HFF-Myc (cell line): ENCODE measurements around the gene SNED1.
"Not testable (repeated sequence)": the region's sequence is repeated elsewhere in the genome, so short reads cannot be mapped to it uniquely, and the experiment has no call there.

ENCODE experiments used
- DNase-seq: peaks from one replicate; pipeline ENCODE4 v3.0.0-alpha.2; 2011; ENCODE audit warnings: low read depth; ENCODE audit errors: extremely low read depth
- H3K4me3 ChIP-seq: replicated peaks from 2 replicates; pipeline ENCODE4 v1.5.1; 2011; ENCODE audit warnings: low read depth, mild to moderate bottlenecking, control low read depth, low read length
- CTCF ChIP-seq: IDR thresholded peaks from 2 replicates; pipeline ENCODE4 v1.5.1; 2012; ENCODE audit warnings: mild to moderate bottlenecking, low read depth, low read length, control low read depth; ENCODE audit errors: missing control alignments

SNED1 gene

GRCh38 chr2:241099246-241099645 lies 100.8 kb downstream of the SNED1 start:
- TF ChIP-seq CTCF: no peak
- H3K4me3 ChIP-seq: no peak overlapping the region
- DNase-seq: no peak

GRCh38 chr2:241102239-241102803 lies 103.9 kb downstream of the SNED1 start, which contains the start of gene MTERF4:
MTERF4 (minus strand) TSS chr2:241102287; CDS start chr2:241102273, 14 bp downstream.
- peak; percentile 49 for DNase-seq
- peak within 1 kb of the TSS; percentile 72 for H3K4me3 ChIP-seq
- no peak for TF ChIP-seq CTCF

GRCh38 chr2:241103176-241103595 lies 104.8 kb downstream of the SNED1 start:
- no peak for DNase-seq
- no peak for TF ChIP-seq CTCF
- H3K4me3 ChIP-seq: peak overlapping the region; percentile 72

GRCh38 chr2:241104611-241105010 lies 106.2 kb downstream of the SNED1 start:
- H3K4me3 ChIP-seq, DNase-seq: not testable (repeated sequence)

- no peak for TF ChIP-seq CTCF
- H3K4me3 ChIP-seq: no peak overlapping the region
- no peak for DNase-seq
These were observed 107.2 kb downstream of the SNED1 start for GRCh38 chr2:241105641-241106040.

GRCh38 chr2:241107031-241107783 lies 108.8 kb downstream of the SNED1 start:
- TF ChIP-seq CTCF: no peak
- DNase-seq: no peak
- no peak overlapping the region for H3K4me3 ChIP-seq

- no peak overlapping the region for H3K4me3 ChIP-seq
- TF ChIP-seq CTCF: no peak
- no peak for DNase-seq
These were observed 110.1 kb downstream of the SNED1 start for GRCh38 chr2:241108271-241109209.
